ENCODE measurements around the gene GNAI2.
"Not testable (repeated sequence)": the region's sequence is repeated elsewhere in the genome, so short reads cannot be mapped to it uniquely, and the experiment has no call there.

Gene GNAI2

GRCh38 chr3:50278123-50278879 is 42.3 kb downstream of the GNAI2 start:
- no peak for DNase-seq (ENCODE audit: low read depth)

- no peak for DNase-seq (ENCODE audit: low read depth)
Measured at GRCh38 chr3:50278880-50279224, 42.8 kb downstream of the GNAI2 start, which contains the start of gene LSMEM2. LSMEM2 (plus strand) TSS chr3:50279087; CDS start chr3:50279114, 27 bp downstream.

- DNase-seq (ENCODE audit: low read depth), result no peak
Measured at GRCh38 chr3:50279255-50280016, 43.4 kb downstream of the GNAI2 start.

- not testable (repeated sequence) for DNase-seq (ENCODE audit: low read depth)
Measured at GRCh38 chr3:50284121-50284520, 48.1 kb downstream of the GNAI2 start.

DNA sequence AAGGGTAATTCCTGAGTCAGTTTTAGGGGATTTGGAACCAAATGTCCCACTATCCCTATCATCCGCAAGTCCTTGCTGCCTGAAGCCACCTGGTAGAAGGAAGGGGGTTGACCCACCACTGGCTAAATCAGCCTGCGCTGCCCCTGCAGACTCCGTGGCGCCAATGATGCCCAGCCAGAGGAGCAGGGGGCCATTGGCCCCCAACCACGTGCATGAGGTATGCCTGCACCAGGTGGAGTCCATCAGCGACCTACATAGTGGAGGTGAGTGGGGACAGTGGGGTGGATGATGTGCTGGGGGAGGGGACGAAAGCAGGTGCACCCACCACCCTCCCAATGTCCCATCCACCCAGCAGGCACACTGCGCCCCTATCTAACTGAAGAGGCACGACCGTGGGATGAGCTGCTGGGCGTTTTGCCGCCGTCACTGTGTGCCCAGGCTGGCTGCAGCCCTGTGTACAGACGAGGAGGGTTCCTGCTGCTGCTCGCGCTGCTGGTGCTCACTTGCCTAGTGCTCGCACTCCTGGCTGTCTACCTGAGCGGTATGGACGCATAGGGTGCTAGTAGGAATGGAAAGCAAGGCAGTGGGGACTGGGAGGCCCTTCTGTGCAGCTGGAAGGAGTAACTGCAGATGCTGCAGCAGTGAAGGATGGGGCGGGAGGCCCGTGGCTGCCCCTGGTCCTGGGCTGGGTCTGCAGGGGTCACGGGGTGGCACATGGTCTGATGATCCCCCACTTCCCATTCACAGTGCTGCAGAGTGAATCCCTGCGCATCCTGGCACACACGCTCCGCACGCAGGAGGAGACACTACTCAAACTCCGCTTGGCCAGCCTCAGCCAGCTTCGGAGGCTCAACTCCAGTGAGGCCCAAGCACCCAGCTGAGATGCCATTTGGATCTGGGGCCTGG is 50.6 kb downstream of the GNAI2 start:
- DNase-seq (ENCODE audit: low read depth), result no peak

DNA sequence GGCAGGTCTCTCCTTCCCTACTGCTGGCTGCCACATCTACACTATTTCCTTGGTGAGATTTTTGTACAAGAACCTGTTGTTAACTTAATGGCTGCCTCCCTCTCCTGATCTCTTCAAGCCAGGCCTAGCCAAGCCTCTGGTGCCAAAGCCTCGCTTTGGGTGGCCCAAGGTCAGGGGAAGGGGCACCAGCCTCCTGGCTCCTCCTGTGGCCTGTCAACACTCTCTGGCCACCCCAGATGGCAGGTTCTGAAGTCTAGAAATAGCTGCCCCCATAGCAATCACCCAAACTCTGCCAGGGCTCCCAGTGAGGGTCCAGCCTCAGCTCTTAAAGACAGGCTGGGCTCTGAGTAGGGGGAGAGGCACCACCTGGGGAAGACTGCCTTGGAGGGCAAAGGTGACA is 51.3 kb downstream of the GNAI2 start:
- DNase-seq (ENCODE audit: low read depth), result no peak

DNA sequence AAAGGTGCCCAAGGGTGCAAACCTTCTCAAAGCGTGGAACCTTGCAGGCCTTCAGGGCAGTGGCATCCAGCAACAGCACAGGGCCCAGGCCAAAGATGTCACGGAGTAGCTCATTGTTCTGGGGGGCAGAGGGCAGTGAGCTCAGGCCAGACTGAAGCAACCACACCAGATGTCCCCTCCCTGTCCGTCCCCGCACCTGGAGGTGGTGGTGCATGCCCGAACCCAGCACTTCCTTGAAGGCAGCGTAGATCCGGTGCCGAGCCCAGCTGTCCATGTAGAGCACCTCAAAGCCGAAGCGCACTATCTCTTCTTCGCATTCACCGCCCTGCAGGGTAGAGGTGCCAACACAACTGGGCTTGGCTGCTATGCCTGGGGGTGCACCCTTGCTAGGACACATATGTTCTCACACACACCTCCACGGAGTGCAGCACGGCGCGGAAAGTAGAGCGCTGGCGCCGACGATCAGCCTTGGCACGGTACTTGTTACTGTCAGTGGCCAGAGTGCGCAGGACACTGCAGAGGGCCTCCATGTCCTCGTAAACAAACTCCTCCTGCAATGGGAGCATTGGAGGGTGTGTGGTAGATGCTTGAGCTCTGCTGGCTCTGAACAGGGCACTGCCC is 52.5 kb downstream of the GNAI2 start:
- DNase-seq (ENCODE audit: low read depth), result no peak

DNA sequence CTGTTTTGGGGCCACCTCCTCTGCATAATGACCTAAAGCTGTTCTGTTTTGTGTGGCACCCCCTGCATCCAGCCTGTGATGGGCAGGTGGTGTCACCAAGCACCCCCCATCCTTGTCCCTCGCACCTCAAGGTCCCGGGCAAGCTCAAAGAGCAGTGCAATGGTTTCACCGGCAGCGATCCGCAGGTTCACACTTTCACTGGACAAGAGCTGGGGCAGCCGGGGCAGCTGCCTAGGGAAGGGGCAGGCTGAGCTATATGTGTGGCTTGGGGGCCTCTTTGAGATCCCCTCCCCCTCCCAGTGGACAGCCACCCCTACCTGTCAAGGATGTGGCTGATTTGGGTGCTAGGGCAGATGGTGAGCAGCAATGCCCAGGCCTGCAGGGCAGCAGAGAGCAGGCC is 53.1 kb downstream of the GNAI2 start:
- no peak for DNase-seq (ENCODE audit: low read depth)

DNA sequence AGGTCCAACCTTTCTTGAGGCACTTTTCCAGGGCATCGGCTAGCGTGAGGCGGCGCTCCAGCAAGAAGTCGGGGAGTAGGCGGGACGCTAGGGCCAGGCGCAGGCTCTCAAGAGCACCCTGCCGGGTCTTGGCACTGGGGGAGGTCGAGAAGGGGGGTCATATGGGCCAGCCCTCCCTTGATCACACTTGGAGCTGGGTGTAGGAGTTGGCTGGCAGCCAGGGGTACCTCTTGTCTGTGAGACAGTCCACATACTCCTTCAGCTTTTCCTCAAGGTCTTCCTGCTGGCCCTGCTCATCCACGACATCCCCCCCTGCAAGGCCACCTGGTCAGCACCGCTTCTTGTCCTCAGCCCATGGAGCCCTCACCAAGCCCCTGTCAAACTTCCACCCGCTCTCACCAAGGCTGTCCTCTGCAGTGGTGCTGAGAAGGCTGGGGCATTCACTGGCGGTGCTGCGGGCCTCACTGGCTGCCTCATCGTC is 54.2 kb downstream of the GNAI2 start:
- DNase-seq (ENCODE audit: low read depth), result no peak

DNA sequence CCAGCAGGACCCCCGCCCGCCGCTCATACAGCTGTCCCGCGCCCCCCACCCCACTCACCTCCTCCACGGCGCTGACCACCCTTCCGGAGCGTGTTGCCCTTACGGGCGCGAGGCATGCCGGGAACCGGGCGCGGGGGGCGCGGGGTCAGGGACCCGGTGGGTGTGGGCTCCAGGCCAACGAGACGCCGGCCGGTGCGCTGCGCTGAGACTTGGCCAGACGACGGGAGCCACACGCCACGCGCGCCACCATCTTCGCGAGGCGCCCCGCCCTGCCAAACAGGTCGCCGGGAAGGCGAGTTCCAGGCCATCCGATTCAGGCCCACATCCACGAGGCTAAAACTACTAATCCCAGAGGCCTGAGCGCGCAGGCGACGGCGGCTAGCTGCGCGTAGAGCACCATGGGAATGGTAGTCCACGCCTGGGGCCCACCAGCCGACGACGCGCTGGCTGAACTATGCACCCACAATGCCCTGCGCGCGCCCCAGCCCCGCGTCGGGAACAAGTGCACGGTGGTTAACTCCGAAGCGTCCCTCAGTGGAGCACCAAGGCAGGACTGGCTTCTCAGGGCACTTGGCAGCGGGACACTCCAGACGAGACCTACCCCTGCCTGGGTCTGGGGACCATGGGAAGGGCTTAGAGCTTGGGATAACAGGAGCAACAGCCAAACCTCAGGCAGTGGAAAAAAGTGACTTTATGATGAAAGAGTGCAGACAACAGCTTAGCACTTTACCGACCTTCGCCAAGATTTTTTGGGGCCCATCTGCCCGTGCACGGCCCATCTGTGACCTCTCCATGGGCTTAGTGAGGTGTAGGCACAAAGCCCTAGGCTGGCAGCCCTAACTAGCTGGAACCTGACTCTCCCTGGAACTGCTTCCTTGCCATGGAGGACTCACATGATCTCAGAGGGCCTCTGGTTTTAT is 56.4 kb downstream of the GNAI2 start, which contains the start of gene IFRD2:
IFRD2 (minus strand) TSS at position 271 of the 920 bp plus-strand sequence; CDS start at position 116, 155 bp downstream.
- DNase-seq (ENCODE audit: low read depth), result peak; percentile 93

DNA sequence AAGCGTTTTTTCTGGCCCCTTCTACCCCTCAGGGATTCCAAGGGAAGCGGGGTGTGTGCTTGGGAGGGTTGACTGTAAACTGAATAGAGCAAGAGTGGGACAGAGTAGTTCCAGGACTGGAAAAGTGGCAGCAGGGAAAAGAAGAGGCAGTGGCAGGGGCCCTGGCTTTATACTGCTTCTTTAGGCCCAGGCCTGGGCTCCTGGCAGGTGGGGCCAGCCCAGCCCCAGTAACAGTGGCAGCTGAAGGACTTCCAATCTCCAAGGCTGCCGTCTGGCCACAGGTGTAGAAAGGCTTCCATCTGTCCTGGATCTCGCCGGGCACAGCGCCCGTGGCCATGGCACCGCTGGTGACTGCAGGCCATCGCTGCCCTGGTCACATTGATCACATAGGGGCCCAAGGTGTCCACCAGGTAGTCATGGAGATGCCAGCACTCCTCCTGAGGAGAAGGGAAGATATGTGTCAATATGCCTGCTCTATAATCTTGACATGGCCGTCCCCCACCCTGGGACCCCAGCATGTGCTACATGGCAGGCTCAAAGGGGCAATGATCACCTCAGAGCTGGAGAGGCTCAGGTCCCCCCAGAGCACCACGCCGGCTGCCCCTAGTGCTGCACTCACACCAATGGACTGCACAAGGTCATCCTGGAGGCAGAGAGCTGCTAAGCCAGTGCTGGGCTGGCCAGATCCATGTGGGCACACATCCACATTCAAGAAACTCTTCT is 57.2 kb downstream of the GNAI2 start:
- DNase-seq (ENCODE audit: low read depth), result no peak

DNA sequence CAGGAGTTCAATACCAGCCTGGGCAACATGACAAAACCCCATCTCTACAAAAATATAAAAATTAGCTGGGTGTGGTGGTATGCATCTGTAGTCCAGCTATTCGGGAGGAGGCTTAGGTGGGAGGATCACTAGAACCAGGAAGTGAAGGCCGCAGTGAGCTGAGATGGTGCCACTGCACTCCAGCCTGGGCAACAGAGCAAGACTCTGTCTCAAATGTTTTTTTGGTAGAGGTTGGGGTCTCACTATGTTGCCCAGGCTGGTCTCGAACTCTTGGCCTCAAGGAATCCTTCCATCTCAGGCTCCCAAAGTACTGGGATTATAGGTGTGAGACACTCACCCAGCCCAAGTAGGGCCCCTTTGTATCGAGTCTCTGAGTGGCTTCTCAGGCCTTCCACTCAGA is 58.1 kb downstream of the GNAI2 start:
- no peak for DNase-seq (ENCODE audit: low read depth)

- no peak for DNase-seq (ENCODE audit: low read depth)
Measured at GRCh38 chr3:50294492-50295403, 58.7 kb downstream of the GNAI2 start.

DNA sequence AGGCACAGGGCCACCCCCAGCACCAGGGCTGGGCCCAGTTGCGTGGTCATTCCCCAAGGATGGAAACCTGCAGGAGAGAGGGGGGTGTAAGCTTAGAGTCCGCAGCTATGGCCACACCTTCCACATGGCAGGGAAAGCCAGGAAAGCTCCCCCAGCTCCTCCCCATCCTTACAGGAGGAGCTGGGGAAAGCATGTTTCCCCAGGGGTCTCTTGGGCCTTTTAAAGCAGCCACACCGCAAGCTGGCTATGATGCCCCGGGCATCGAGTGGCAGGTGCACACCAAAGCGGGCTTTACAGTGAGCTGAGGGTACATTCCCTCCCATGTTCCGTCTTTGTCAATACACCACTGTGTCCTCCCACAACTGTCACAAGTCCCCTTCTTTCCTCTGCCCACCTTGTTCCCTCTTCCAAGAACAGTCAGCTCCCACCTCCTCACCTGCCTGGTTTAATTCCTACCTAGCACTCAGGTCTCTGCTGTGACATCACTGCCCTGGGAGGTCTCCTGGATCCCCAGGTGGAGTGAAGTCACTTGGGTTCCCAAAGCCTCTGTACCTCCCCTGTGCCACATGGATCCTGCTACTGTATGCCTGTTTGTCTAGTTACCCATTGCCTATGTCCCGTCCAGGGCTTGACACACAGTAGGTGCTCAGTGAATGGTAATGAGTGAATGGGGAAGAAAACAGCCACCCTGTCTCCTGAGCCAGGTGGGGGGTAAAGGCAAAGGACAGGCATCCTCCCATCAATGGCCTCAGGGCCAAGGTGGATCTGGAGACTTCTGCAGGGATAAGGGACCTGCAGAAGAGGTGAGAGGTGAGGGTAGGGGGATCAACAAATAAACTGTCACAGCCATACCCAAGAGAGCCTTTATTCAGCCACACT is 59.8 kb downstream of the GNAI2 start:
- no peak for DNase-seq (ENCODE audit: low read depth)

GRCh38 chr3:50296721-50297383 is 60.8 kb downstream of the GNAI2 start:
- no peak for DNase-seq (ENCODE audit: low read depth)

DNA sequence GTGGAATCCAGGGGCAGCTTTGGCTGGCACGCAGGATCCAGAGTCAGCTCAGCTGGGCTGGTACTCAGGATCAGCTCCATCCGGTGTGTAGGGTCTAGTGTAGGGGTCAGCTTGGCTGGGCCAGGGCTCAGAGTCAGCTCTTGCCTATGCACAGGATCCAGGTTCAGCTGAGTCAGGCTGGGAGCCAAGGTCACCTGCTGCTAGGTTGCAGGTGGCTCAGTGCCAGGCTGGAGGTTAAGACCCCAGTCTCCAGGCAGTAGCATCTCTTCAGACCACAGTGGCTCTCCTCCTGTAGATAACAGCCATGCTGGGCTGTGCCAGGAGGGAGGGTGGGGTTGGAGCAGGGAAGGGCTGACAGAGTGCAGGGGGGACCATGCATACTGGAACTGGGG is 61.4 kb downstream of the GNAI2 start:
- no peak for DNase-seq (ENCODE audit: low read depth)
